GM19467 (cell line): Measurements from ENCODE around the gene MRC2.
"Not testable (repeated sequence)": the region's sequence is repeated elsewhere in the genome, so short reads cannot be mapped to it uniquely, and the experiment has no call there.

ENCODE experiments used
- ATAC-seq: cut with Tn5 transposase; IDR thresholded peaks from one replicate; pipeline ENCODE4 v1.9.1; 2021; ENCODE audit warnings: mild to moderate bottlenecking, moderate library complexity; ENCODE audit not compliant: unreplicated experiment

Gene MRC2, protein sequence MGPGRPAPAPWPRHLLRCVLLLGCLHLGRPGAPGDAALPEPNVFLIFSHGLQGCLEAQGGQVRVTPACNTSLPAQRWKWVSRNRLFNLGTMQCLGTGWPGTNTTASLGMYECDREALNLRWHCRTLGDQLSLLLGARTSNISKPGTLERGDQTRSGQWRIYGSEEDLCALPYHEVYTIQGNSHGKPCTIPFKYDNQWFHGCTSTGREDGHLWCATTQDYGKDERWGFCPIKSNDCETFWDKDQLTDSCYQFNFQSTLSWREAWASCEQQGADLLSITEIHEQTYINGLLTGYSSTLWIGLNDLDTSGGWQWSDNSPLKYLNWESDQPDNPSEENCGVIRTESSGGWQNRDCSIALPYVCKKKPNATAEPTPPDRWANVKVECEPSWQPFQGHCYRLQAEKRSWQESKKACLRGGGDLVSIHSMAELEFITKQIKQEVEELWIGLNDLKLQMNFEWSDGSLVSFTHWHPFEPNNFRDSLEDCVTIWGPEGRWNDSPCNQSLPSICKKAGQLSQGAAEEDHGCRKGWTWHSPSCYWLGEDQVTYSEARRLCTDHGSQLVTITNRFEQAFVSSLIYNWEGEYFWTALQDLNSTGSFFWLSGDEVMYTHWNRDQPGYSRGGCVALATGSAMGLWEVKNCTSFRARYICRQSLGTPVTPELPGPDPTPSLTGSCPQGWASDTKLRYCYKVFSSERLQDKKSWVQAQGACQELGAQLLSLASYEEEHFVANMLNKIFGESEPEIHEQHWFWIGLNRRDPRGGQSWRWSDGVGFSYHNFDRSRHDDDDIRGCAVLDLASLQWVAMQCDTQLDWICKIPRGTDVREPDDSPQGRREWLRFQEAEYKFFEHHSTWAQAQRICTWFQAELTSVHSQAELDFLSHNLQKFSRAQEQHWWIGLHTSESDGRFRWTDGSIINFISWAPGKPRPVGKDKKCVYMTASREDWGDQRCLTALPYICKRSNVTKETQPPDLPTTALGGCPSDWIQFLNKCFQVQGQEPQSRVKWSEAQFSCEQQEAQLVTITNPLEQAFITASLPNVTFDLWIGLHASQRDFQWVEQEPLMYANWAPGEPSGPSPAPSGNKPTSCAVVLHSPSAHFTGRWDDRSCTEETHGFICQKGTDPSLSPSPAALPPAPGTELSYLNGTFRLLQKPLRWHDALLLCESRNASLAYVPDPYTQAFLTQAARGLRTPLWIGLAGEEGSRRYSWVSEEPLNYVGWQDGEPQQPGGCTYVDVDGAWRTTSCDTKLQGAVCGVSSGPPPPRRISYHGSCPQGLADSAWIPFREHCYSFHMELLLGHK (N-terminal part only)

DNA sequence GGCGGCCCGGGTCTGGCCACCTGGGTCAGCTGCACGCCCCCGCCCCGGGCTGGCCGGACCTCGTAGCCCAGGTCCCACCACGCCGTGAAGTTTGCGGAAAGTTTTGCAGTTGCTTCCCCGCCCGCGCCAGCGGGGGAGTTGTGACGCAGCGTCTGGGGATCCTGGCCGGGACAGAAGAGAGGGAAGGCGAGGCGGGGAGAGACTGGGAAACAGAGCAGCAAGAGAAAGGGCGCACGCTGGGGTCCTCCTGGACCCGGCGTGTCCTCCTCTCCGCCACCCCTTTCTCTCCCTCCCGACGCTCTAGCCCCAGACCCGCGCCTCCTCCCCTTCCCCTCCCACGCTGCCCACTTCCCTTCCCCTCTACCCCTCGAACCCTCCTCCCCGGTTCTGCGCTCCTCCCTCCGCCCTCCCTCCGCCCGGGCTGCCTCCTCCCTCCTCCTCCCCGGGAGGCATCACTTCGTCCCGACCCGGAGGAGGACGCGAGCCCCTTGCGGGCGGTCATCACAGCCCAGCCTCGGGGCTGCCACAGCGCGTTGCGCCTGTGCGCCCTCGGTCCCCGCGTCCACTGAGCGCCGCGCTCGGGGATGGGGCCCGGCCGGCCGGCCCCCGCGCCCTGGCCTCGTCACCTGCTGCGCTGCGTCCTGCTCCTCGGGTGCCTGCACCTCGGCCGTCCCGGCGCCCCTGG, at the start of gene MRC2:
MRC2 (plus strand) TSS at position 452 of the 685 bp plus-strand sequence; CDS start at position 585, 133 bp downstream.
- ATAC-seq = no peak

DNA sequence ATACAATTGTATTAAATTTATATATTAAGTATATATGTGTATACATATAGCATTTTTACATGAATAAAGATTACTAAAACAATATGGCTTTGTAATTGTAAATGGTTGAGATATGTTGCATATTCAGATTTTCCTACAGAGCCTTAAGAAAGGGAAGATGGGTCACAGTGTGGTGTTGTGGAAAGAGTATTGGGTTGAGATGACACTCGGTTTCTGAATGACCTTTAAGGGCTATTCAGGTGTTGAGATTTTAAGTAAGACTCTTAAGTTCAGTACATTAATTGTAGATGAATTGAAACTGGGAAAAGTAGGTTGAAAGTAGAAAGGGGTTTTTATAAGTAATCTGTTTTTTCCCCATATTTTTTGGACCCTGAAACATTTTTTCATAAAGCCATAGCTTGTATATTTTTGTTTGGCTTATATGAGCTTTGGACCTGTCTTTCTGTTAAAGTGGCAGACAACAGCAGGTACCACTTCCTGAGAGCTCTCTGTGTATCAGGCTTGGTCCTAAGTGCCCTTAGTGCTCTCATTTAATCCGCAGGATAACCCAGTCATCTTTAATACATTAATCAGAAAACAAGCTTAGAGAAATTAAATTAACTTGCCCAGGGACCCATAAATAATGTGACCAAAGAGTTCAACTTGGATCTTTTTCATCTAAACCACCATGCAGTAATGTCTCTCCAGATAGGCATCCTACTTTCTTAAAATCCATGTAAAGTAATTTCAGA, 48.5 kb upstream of the MRC2 start:
- ATAC-seq = no peak

DNA sequence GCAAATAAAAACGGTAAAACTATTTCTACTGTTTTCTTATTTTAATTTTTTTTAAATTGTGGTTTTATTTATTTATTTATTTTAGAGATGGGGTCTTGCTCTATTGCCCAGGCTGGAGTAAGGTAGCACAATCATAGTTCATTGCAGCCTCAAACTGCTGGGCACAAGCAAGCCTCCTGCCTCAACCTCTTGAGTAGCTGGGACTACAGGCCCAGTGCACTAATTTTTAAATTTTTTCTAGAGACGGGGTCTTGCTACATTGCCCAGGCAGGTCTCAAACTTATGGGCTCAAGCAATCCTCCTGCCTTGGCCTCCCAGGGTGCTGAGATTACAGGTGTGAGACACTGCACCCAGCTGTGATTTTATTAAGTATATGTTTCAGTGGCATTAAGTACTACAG, 46.5 kb upstream of the MRC2 start:
- ATAC-seq = no peak

DNA sequence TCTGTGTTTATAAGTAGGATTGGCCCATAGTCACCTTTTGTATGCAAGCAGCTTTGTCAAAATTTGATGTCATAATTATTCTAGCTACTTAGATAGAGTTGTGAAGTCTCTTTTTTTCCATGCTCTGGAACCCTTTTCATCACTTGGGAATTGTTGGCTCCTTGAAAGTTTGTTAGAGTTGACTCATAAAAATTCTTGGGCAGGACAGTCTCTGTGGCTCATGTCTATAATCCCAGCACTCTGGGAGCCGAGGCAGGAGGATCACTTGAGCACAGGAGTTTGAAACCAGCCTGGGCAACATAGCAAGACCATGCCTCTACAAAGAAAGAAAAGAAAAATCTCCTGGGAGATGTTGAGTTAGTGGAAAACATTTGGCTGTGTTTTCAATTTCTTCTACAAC, 45.7 kb upstream of the MRC2 start:
- no peak for ATAC-seq

DNA sequence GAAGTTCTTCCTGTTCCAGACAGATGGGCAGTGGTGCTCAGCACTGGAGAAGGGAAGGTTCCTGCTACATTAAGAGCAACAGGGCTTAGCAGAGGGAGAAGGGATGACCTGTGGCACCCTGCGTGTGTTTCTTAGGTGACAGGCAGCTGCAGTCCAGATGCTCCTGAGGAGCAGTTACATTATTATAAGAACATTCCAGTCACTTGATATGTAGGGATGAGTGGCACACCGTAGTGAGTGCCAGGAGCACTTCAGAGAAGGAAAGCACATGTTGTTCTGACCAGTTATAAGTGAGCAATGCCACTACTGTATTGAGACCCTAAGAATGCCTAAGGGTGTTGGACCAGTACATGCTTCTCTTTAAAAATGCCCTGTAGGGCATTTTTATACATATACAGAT, 39.9 kb upstream of the MRC2 start:
- no peak for ATAC-seq

DNA sequence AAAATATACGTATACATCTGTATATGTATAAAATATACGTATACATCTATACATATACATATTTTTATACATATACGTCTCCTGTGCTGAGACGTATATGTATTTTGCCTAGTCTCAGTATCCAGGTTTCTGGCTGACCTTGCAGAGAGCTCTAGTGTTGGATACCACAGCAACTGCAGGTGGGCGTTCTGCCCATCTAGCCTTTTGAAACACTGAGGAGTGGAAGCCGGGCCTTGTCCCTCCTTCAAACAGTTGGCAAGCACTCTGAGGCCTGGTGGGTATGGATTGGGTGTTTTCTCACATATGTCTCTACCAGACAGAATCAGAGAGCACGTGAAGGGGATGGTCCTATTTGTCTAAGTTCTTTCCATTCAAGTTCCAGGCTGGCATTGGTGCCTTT, 39.4 kb upstream of the MRC2 start:
- ATAC-seq = no peak

DNA sequence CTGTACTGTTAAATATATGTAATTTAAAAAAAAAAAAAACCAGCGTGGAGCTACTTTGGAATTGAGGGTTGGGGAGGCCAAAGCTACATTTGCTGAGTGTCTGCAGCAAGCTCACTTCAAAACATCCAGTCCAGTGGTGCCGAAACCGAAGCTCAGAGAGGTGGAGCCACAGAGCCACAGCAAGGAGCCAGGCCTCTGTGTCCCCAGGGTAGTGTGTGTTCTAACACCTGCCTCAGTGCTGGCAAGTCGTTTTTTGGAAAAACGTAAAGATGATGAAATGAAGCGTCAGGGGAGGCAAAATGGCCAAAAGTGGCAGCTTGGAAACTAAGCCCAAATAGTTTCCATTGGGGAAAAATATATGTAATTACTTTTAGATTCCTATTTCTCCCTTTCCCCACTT, 36.1 kb upstream of the MRC2 start:
- no peak for ATAC-seq

DNA sequence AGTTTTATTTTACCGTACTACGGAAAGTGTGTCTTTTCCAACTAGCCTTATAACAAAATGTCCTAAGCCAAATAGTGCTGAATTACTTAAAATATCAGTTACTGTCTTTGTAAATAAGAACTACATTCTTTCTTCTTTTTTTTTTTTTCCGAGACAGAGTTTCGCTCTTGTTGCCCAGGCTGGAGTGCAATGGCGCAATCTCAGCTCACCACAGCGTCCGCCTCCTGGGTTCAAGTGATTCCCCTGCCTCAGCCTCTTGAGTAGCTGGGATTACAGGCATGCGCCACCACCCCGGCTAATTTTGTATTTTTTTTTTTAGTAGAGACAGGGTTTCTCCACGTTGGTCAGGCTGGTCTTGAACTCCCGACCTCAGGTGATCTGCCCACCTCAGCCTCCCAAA, 35.6 kb upstream of the MRC2 start:
- not testable (repeated sequence) for ATAC-seq

DNA sequence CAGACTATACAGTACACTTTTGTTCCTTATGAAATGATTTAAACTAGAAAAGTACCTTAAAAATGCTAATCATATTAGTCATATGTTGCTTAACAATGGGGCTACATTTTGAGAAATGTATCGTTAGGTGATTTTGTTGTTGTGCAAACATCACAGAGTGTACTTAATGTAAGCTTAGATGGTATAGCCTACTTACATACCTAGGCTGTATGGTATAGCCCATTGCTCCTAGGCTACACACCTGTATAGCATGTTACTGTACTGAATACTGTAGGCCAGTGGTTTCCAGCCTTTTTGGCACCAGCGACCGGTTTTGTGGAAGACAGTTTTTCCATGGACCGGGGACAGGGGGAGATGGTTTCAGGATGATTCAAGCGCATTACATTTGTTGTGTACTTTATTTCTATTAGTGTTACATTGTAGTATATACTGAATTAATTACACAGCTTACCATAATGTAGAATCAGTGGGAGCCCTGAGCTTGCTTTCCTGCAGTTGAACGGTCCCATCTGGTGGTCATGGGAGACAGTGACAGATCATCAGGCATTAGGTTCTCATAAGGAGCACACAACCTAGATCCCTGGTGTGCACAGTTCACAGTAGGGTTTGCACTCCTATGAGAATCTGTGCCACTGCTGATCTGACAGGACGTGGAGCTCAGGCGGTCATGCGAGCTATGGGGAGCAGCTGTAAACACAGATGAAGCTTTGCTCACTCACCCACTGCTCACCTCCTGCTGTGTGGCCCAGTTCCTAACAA, 35.0 kb upstream of the MRC2 start:
- no peak for ATAC-seq

DNA sequence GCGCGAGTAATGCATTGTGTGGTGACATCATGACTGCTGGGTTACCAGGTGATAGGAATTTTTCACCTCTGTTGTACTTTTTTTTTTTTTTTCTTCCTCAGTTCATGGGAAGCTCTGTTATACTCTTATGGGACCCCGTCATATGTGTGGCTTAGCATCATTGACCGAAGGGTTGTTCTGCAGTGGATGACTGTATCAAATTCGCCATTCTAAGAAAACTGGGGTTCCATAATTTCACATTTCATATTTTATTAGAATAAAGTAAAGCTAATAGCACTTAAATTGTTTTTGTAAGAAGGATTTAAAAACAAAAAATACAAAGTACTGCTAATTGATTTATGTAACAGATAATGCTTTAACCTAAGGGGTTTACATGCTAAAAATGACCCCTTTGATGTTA, 32.0 kb upstream of the MRC2 start:
- no peak for ATAC-seq

DNA sequence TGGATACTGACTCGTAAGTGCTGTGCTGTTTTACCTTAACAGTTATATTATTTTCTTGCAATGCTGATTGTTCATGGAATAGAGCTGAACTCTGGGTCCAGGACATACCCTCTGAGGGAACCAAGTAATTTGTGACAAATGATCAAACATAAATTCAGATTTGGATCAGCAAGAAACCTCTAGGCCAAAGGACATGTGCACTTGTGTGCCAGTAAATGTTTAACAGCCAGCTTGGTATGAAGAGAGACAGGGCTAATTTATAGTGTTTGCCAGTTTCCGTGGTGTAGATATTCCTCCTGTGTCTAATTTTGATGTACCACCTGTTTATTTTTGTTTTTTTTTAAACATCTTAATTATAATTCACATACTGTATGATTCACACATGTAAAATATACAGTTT, 30.8 kb upstream of the MRC2 start:
- no peak for ATAC-seq

DNA sequence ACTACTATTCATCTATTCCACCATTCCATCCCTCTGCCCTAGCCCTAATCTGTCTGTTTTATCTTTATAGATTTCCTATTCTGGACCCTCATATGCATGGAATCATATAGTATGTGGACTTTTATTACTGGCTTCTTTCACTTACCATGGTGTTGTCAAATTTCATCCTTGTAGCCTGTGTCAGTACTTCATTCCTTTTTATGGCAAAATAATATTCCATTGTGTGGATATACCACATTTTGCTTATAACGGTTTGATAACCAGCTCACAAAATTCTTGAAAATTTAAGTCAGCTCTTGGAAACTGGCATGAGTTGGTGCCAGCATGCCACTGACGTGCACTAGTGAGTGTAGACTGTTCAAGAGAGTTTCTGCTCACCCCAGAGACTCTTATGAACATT, 30.3 kb upstream of the MRC2 start:
- no peak for ATAC-seq

DNA sequence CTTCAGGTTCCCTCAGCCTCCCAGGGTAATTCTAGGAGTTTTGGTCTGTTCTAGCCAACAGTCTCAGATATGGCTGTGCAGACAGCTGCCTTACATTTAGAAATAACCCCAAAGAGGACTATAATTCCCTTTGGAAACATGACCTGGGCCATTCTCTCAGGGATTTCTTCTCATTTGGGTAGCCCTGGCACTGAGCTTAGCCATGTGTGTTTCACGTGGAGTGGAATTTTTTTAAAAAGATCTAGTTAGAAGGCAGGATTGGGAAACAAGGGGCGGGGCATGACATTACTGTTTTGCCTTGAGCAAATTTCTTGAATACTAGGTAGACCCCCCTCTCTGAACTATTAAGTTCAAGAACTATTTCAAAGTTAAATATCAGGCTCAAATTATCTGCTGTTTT, 29.6 kb upstream of the MRC2 start:
- no peak for ATAC-seq

DNA sequence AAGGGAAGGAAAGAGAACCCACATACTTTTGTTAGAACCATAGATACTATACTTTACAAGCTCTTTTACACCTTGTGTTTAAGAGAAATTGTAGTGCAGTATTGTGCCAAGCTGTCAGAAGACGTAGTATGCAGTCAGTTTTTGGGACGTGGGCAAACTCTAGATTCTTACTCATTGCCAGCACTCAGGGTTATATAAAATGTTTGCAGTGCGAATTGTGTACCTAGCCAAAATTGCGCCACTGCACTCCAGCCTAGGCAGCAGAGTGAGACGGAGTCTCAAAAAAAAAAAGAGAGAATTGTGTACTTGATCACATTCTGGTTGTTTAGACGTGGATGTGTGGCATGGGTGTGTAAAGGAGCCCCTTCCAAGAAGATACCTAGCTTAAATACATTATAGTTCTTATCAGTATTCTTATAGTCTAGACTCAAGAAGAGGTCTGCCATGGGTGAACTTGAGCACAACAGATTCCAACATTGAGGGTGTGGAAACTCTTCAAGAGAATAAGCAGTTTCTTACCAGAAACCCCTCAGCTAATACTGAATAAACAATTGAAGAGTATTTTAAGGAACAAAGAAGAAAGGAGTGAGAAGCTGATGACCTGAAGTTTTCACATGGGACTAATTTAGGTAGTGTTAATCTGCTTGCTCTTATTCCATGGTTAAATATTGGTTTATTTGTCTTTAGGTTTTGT, 27.4 kb upstream of the MRC2 start:
- ATAC-seq = no peak

DNA sequence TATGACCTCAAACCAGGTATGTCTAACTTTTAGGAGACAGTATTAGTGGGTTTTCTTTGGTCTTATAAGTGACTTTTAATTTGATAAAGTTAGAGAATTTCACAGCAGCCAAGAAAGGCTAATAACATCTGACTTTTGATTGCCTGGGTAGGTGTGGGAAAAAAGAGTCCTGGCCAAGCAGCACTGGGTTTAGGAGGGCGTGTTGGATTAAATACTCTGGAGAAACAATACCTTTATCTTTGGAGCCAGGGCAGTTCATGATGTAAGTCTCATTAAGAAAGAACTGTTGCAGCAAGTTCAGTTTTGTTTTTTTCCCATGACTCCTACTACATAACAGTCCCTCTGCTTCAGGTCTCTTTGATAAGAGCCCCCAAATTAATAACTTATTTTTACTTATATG, 26.7 kb upstream of the MRC2 start:
- no peak for ATAC-seq

DNA sequence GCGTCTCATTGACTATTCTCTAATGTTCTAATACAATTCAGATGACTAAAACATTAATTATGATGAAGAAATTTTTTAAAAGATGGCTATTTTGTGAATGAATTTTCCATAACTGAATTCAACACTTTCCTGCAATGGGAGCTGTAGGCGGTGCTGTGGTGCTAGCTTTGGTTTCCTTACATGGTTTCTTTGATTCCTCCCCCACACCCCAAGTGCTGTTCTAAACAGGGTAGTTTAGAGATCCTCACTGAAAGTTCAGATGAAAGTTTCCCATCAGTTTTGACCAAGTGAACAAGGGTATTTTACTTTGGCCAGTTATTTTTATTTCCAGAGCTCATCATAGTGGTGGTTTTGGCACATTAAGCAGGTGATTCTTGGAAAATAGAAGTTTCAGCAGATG, 26.0 kb upstream of the MRC2 start:
- ATAC-seq = no peak

DNA sequence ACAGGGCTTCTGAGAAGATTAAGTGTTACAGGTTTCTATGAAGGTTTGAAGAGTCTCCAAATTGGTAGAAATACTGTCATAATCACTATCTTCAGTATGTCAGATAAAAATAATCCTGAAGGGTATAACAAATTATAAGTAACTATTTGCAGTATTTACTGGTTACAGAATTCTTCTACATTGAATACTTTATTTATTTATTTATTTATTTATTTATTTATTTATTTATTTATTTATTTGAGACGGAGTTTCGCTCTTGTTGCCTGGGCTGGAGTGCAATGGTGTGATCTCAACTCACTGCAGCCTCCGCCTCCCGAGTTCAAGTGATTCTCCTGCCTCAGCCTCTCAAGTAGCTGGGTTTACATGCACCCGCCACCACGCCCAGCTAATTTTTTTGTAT, 23.7 kb upstream of the MRC2 start:
- not testable (repeated sequence) for ATAC-seq

DNA sequence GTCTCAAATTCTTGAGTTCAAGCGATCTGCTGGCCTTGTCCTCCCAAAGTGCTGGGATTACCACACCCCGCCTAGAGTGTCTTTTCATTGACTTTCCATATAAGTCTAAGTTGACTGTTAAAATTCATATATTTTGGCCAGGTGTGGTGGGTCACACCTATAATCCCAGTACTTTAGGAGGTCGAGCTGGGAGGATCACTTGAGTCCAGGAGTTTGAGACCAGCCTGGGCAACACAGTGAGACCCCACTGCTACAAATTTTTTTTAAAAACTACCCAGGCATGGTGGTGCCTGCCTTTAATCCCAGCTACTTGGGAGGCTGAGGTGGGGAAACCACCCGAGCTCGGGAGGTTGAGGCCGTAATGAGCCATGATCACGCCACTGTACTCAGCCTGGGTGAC, 21.9 kb upstream of the MRC2 start:
- no peak for ATAC-seq

DNA sequence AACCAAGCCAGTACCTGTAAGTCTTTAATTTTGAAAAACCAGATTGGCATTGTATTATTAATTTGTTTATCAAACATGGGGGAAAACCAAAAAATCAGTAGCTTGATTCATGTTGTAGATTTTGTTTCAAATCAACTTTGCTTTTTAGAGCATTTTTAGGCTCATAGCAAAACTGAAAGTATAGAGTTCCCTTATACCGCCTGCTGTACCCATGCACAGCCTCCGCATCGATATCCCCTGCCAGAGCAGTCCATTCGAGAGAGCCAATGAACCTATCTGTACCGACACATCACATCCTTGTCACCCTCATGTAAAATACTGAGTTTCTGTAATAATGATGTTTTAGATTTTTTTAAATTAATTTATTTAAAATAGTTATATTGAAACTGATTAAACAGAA, 16.2 kb upstream of the MRC2 start:
- ATAC-seq = peak; percentile 79
